ENCODE measurements around the gene WDR7. TPM values are rescaled to one million over a fixed set of nuclear protein-coding genes. Genes with fewer than 3 reads are reported as not detected.

The WDR7 gene
- total and polyA plus RNA-seq, 10 of the 15 experiments (the other 5 are each of a cell fraction or from before 2014, with no cell fraction given) = 2.8 to 16.5 (median 11.7) TPM

- Histone ChIP-seq H2AFZ (ENCODE audit: control insufficient read depth, low read depth, low read length) (no peak overlapping the region), H3K27me3 (replicated peaks in 1 of 2; ENCODE audit: control insufficient read depth in 2 of 2, insufficient read depth in 2 of 2, low read length in 1 of 2) (no peaks in the 10 kb centered on the region), H3K4me2 (ENCODE audit: control insufficient read depth, insufficient read depth) (no peak overlapping the region), H3K27ac (ENCODE audit: control insufficient read depth, insufficient read depth) (no peak overlapping the region), H3K79me2 (ENCODE audit: control insufficient read depth, insufficient read depth, low read length) (peaks cover 5% of the 10 kb centered on the region), H3K36me3 (ENCODE audit: control insufficient read depth in 2 of 2, insufficient read depth in 2 of 2, low read length in 1 of 2) (no peaks in the 10 kb centered on the region), H3K9ac (ENCODE audit: control insufficient read depth, insufficient read depth, low read length) (no peak overlapping the region), H4K20me1 (ENCODE audit: control insufficient read depth, insufficient read depth) (no peaks in the 10 kb centered on the region), H3K9me3 (replicated peaks; ENCODE audit: control insufficient read depth, insufficient read depth, low read length) (no peaks in the 10 kb centered on the region; the same call in 2 of the 3 replicates), H3K4me3 (no peak overlapping the region), H3K4me1 (ENCODE audit: control insufficient read depth, insufficient read depth, low read length) (no peaks in the 10 kb centered on the region)
- RAD21 ChIA-PET (ENCODE audit: unreplicated experiment) = no interaction called here
- TF ChIP-seq FOXM1 (IDR thresholded peaks at IDR 0.05; ENCODE audit: low read depth, low read length) (no peak), HDAC2 (IDR thresholded peaks at IDR 0.05) (no peak), MTA3 (IDR thresholded peaks at IDR 0.05; ENCODE audit: borderline replicate concordance, low read length) (no peak), EP300 (IDR thresholded peaks at IDR 0.05; ENCODE audit: borderline replicate concordance in 1 of 2, control insufficient read depth in 1 of 2, low read depth in 2 of 2, low read length in 2 of 2) (no peak), ZSCAN29 (IDR thresholded peaks at IDR 0.05) (no peak), BHLHE40 (IDR thresholded peaks at IDR 0.05; ENCODE audit: borderline replicate concordance in 1 of 2, low read depth in 2 of 2, low read length in 1 of 2) (no peak), ZBTB33 (IDR thresholded peaks at IDR 0.05) (no peak), KLF5 (IDR thresholded peaks at IDR 0.05; ENCODE audit: partially characterized antibody) (no peak), ZBTB40 (IDR thresholded peaks at IDR 0.05; ENCODE audit: borderline replicate concordance) (no peak), NFYA (IDR thresholded peaks at IDR 0.05; ENCODE audit: borderline replicate concordance, low read depth, low read length) (no peak), EED (IDR thresholded peaks at IDR 0.05; ENCODE audit: low read depth) (no peak), NFYB (IDR thresholded peaks at IDR 0.05; ENCODE audit: insufficient read depth, low read depth, low read length) (no peak)
- no peak for ATAC-seq
- intact Hi-C loops (cut with micrococcal nuclease; ENCODE audit: unreplicated experiment) = no loop called here
- CTCF ChIA-PET = interaction anchor here (1.5 to 1.6 kb wide), 2 partner anchors 14 to 44 kb away, joined by 4 to 5 read pairs; no protein-coding TSS in a partner anchor
- BruUV-seq (replicated peaks) = no TSS peak
- no peak for FAIRE-seq
- POLR2A ChIA-PET = no interaction called here
- 96% methylated on average over 4 of the region's 4 CpGs for WGBS (ENCODE audit: insufficient coverage, insufficient replicate concordance, low lambda C conversion rate, missing lambda C conversion rate)
- SMC1A ChIA-PET (ENCODE audit: uncharacterized antibody, unreplicated experiment) = no interaction called here
- in situ Hi-C loops (cut with MboI) = no loop called here
- DNase-seq (ENCODE audit: low read depth, low spot score) = no peak
Measured at GRCh38 chr18:56659111-56659510, 8.0 kb downstream of the WDR7 start.
